HG03135 (cell line): ENCODE results near the gene MRNIP.
"Not testable (repeated sequence)": the region's sequence is repeated elsewhere in the genome, so short reads cannot be mapped to it uniquely, and the experiment has no call there.

Experiments
- ATAC-seq: cut with Tn5 transposase; IDR thresholded peaks from one replicate; pipeline ENCODE4 v1.9.1; 2021; ENCODE audit warnings: mild to moderate bottlenecking, moderate library complexity; ENCODE audit not compliant: unreplicated experiment

The MRNIP gene

GRCh38 chr5:179795049-179795862 is 63.4 kb downstream of the MRNIP start:
- ATAC-seq = no peak

DNA sequence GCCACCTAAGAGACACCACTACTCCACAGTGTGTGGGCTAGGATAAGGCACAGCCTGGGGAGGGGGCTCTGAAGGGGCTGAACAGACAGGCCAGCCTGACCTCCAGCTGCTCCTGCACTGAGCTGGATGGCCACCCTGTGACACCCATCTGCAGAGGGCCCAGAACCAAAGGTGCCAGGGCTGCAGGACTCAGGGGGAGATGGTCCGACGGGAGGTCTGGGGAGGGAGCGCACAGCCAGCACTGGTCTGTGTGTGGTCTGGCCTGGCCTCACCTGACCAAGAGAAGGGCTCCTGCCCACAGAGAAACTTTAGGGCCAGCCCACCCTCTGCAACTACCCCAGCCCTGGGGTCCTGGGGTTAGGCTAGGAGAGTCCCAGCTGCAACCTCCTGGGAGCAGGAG is 64.0 kb downstream of the MRNIP start:
- ATAC-seq = no peak

- no peak for ATAC-seq
Observed at GRCh38 chr5:179794171-179794570, 64.4 kb downstream of the MRNIP start.

GRCh38 chr5:179793468-179794139 is 65.0 kb downstream of the MRNIP start, which contains the start of gene LTC4S:
Gene LTC4S (plus strand): TSS chr5:179793986. CDS start chr5:179794081, 95 bp downstream.
- no peak for ATAC-seq

DNA sequence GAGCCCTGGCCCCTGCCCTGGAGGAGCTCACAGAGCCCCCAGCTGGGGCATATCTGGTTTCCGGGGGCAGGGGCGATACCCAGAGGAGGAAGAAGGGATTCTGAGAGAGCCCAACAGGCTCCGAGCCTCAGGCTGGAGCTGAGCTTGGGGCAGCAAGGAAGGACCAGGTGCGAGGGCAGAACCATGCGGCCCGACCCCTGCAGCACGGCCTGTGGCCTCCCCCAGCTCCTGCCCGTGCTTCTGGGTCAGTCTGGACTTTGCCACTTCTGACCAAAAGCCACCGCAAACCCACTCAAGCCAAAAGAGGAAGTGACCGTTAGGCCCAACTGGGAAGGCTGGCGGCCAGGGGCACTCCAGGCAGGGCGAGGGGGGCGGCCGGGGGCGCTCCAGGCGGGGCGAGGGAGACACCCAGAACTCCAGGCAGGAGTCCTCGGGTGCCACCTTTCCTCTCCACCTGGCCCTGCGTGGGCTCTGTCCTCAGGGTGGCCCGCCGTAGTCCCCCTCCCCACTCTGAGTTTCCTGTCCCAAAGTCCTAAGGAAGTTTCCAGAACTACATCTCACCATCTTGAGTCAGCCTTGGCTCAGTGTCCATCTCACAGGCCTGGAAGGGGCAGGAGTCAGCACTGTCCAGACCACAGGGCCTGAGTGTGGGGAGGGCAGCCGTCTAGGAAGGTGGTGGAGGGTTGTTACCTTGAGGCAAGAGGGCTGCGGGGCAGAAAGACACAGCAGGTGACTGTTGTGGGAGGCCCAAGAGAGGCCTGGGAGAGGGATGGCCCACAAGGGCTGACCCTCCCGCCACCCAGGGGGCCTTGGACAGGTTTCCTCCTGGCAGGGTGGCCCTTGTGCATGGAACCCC is 65.8 kb downstream of the MRNIP start:
- no peak for ATAC-seq

DNA sequence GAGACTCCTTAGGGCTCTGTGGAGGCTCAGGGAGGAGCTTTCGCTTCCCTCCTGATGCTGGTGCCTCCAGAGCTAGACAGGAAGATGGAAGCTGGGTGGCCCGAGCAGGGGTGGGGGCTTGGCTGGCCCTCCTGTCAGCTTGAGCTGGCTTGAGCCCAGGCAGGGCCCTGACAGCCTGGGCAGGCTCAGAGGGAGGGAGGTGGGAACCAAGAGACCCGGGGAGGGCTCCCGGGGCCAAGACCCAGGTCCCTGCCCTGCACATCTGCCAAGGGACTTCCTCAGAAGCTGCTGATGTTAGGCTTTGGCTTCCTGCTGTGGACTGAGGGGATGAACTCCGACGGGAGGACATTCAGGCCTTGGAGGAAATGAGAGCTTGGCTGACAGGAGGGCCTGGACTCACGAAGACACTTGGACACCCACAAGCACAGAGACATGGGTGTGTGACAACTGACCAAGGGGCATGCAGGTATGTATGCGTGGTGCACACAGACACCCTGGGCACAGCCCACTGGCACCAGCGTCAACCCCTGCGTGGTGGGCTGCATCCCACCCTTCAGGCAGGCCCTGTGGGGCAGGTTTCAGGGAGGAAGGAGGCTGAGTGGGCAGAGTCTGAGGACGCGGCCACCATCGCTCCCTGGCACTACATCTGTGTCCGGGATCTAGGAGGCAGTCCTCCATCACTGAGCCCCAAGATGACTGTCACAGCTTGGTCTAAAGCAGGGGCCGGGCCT is 66.6 kb downstream of the MRNIP start:
- no peak for ATAC-seq

GRCh38 chr5:179789278-179789677 is 69.3 kb downstream of the MRNIP start:
- not testable (repeated sequence) for ATAC-seq

DNA sequence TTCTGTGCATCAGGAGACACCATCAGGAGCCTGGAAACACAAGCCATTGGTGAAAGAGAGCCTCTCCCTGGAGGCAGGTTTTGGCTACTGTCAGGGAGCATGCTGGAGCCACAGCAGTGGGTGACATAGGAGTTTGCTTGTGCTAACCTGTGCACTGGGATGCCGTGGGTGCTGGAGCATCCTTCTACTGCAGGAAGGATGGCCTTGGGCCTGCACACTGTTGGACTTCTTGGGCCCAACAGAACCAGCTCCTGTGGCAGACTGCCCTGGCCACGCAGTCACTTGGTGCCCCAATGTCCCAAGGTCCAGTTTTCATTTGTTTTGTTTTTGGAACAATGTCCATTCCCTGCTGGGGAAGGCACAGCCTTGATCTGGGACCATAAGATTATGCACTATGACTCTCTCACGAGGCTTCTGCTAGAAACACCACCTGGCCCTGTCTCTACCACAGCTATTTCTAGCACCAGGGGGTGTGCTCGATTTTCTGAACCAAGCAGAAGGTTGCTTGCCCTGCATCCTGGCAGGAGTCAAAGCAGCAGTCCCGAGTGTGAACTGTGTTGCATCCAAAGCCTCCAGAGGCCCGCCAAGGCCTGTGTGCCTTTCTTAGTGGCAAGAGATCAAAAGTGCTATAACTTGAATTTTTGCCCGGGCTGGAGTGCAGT is 70.3 kb downstream of the MRNIP start:
- no peak for ATAC-seq
